Activated CD4-positive, alpha-beta T cell treated with anti-CD3 and anti-CD28 coated beads, Interleukin-2, Interleukin-4, amounts not matched to agents 100 ng/mL and 50 ng/mL, durations not matched to agents 16 hours and 8 hours (primary cell): ENCODE results near the gene MRPL33.

Experiments
- DNase-seq: peaks from one replicate; pipeline ENCODE4 v3.0.0-alpha.2; 2020; ENCODE audit warnings: low spot score

Gene MRPL33

GRCh38 chr2:27809761-27810241 lies 38.3 kb downstream of the MRPL33 start:
- no peak for DNase-seq

GRCh38 chr2:27810455-27810854 lies 38.9 kb downstream of the MRPL33 start:
- DNase-seq, result no peak

GRCh38 chr2:27811768-27812167 lies 40.2 kb downstream of the MRPL33 start:
- DNase-seq, result no peak

GRCh38 chr2:27814758-27815157 lies 43.2 kb downstream of the MRPL33 start:
- no peak for DNase-seq

GRCh38 chr2:27815860-27816438 lies 44.4 kb downstream of the MRPL33 start:
- DNase-seq, result no peak

GRCh38 chr2:27822049-27822448 lies 50.5 kb downstream of the MRPL33 start:
- no peak for DNase-seq

- DNase-seq, result no peak
Observed at GRCh38 chr2:27823135-27823534, 51.6 kb downstream of the MRPL33 start.

GRCh38 chr2:27823569-27823968 lies 52.0 kb downstream of the MRPL33 start:
- no peak for DNase-seq

- DNase-seq, result no peak
Observed at GRCh38 chr2:27824401-27824800, 52.9 kb downstream of the MRPL33 start.

- no peak for DNase-seq
Observed at GRCh38 chr2:27828305-27828704, 56.8 kb downstream of the MRPL33 start.
